Measurements from ENCODE around the gene GFPT2. TPM values are rescaled to one million over a fixed set of nuclear protein-coding genes. Genes with fewer than 3 reads are reported as not detected.

GFPT2 gene
- total RNA-seq, 2 experiments from 2014 or later: 0.27 to 0.42 TPM

DNA sequence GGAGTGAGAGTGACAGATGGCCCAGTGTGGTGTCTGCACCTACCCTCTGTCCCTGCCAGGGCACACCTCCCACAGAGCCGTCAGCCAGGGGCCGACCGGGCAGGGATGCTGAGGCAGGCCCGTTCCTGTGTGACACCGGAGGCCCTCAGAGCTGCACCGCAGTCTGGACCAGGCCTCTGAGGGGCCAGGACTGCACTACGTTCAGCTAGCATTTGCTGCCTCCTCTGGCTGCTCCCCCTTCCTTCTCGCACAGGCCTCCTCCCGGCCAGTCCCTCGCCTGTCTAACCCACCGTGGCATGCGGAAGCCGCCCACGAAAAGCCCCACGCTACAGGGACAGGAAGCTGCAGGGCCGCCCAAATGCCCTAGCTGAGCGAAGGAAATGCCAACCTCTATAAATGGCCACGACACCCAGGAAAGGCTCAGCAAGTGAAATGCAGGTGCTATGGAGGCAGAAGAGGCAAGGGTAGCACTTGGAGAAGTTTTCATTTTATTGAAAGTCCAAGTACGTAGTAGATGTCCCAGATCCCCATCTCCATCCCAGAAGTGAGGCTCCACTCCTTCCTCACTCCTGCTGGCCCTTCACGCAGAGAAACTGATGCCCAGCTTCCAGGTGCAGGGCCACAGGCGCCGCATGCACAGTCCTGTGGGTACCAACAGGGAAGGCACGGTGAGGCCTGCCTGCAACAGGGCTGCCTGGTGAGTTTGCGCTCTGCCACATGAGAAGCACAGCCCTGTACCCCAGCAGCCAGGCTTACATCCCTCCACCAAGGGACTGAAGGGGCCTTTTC, 99.9 kb downstream of the GFPT2 start:
- ChIA-PET CTCF (no interaction called here), POLR2A (no interaction called here)

DNA sequence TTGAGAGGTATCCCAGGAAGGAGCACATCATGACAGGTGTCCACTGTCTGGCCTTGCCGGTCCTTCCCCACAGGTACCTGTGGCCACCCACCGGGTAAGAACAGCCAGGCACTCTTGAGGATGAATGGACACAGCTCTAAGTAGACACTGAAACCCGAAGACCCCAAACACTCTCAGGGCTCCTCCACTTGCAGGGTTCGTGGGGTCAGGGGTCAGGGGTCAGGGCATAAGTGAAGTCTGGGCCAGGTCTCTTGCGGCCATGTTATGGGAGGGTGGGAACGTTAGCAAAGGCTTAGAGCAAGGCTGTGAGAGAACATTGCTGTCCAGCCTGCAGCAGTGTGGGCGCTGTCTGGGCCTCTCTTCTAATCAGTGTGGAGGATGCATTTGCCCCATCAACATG, 101.2 kb downstream of the GFPT2 start:
- ChIA-PET CTCF (no interaction called here), POLR2A (no interaction called here)

GRCh38 chr5:180251141-180251540, 102.0 kb downstream of the GFPT2 start:
- ChIA-PET POLR2A (no interaction called here), CTCF (no interaction called here)

Other genes with a start within 250 kb of the GFPT2 start
- gene RASGEF1C, start 144.1 kb downstream of the GFPT2 start, total RNA-seq: not detected
- 10 to 100 TPM; 43.4 to 46.3 TPM for gene MAPK9, start 61.3 kb downstream of the GFPT2 start, total RNA-seq
- 10 to 100 TPM; 39.1 to 40.0 TPM for gene CNOT6, start 141.0 kb upstream of the GFPT2 start, total RNA-seq
- under 1 TPM; 0.38 to 0.75 TPM for gene SCGB3A1, start 238.2 kb upstream of the GFPT2 start, total RNA-seq